NCI-H2227 (cell line): Measurements from ENCODE around the gene ZNF778.
A peak's percentile ranks its signal among the peaks of the same experiment; 100 is the strongest.

ENCODE experiments used
- DNase-seq: peaks from one replicate; lab custom pipeline; 2025; ENCODE audit not compliant: unreplicated experiment; lab: John Stamatoyannopoulos, UW

The ZNF778 gene

DNA sequence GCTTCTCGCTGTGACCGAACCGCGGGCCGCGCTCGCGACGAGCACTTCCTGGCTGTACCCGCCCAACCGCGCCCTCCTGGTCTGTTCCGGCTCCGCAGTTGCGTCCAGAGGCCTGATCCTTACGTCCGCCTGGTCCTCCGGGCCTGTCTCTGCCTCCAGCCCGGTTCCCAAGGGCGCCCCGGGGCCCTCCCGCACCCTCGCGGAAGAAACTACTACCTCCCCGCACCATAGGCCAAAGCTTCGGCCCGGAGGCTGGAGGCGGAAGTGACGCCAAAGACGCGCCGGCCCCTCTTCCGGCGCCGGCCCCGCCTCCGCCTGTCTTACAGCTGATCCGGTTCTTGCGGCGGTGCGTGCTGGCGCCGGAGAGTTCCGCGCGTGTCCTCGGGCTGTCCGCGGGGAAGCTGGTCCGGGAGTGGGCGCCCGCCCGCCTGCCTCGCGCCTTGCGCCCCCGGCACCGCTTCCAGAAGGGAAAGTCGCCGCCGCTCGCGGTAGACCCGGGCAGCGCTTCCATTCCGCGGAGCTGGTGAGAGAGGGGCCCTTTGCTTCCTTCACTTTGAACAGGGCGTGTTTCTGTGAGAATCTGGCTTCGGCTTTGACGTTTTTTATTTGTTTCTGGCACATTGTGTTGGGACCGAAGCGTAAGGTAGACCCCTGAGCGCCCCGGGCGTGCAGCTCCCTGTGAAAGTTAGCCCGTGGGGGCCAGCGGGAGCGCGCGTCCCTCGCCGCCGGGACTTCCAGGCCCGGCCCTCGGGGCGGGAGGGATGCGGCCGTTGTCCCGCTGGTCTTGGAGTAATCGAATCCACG is at the start of gene ZNF778:
Gene ZNF778 (plus strand): TSS at position 316 of the 804 bp plus-strand sequence. CDS start 3,425 bp downstream, outside the sequence.
- DNase-seq, result peak; percentile 77

DNA sequence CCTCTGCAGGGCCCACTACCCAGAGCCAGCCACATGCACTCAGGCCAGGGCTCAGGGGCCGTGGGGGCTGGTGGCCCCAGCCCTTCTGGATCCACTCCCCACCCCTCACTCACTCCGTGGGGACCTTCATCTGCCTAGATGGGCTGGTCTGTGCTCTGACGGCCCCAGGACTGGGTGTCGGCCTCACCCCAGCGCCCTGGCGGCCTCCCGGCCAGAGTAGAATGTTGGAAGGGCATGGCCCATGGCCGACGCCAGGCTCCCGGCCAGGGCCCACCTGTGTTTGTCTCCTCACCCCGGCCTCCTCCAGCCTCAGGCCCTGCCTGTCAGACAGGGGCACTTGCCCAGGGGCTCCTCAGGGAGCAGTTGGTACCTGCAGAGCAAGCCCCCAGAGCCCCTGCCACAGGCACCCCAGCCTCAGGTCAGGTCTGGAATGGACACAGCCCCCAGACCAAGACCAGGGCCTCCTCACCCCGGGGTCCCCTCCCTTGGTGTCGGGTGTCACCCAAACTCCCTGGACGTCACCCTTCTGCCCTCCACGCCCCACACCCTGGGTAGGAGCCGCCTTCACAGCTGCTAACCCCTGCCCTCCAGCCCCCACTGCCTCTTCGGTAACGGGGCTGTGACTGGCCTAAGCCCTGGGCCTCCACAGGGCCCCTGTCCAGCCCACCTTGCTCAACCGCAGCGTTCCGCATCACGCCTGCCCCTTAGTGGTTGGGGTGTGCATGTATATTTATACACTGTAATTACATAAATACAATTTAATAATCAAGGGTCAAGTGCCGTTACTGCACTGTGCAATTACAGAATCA is 48.9 kb upstream of the ZNF778 start:
- peak; percentile 52 for DNase-seq

DNA sequence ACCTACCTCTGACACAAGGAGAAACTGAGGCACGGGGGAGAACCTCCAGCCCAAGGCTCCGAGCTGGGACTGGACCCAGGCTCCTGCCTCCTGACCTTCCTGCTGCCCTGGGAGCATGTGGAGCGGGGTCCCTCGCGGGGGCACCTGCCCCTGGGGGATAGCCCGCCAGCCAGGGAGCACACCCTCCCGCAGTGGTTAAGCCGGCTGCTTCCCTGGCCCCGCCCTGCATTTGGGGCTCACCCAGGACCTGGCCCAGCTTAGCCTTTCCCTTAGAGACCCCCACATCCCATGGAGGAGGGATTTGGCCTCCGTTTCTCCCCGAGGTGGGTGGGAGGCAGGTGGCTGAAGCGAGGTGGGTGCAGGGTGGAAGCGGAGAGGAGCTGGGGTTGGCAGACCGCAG is 47.7 kb upstream of the ZNF778 start:
- no peak for DNase-seq

DNA sequence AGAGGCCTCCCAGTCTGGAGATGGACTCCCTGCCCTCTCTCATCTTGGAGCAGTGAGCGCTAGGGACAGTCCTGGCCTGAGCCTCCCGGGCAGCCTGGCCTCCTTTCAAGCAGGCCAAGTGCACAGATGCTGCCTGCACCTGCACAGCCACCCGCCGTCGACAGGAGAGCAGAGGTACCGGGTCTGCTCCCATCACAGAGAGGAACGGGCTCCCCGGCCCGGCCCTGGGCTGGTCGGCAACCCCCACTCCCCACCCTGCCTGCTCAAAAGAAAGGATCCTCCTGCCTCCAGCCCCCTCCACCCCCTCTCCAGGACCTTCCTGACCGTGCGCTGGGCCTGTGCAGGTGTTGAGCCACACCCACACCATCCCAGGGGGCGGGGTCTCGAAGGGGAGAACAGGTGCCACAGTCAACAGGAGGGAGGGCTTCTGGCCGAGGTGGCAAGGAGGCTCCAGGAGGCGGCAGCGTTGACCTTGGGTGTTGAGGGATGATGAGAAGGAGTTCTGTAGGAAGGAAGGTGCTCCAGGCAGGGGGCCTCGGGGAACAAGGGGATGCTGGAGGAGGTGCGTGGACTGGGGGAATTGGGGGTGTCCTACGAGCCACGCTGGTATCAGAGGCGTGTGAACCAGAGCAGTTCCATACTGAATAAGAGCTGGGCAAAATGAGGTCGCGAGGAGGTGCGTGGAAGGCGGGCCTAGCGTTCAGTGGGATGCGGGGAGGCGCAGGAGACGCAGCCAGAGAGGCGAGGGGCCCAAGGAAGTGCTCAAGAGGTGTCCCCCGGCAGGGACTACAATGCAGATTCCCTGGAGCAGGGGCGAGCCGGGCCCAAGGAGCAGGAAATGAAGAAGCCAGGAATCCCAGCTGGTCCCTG is 46.9 kb upstream of the ZNF778 start:
- no peak for DNase-seq

DNA sequence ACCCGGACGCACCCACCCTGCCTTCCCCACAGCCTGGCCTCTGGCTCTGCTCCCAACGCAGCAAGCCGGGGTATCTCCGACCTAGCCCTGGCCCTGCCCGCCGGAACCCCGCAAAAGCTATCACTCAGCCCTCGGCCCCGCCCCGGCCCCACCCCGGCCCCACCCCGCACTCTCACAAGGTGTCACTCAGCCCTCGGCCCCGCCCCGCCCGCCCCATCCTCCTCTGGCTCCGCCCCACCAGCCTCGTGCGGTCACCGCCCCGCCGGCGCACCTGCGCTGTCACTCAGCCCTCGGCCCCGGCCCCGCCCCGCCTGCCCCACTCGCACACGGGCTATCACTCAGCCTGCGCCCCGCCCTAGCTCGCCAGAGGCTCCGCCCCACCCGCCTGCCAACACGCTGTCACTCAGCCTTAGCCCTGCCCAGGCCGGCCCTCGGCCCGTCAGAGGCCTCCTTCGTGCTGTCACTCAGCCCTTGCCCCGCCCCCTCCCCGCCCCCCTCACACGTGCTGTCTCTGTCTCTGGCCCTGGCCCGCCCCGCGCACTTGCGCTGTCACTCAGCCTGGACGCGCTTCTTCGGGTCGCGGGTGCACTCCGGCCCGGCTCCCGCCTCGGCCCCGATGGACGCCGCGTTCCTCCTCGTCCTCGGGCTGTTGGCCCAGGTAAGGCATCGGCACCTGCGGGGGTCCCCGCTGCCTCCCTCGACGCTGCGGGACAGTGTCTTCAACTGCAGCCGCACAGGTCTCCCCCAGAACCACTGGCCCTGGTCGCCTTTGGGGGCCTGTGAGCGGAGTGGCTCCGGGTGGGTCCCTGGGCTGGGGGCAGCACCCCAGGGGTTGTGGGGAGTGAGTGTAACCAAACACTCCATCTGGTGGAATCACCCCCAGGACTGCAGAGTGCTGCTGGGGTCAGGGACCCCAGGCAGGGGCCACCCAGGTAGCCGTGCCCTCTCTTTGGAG is 46.0 kb upstream of the ZNF778 start, which contains the start of gene CDH15:
Gene CDH15 (plus strand): TSS at position 533 of the 955 bp plus-strand sequence. CDS start 84 bp downstream, at position 617.
- peak; percentile 95 for DNase-seq

DNA sequence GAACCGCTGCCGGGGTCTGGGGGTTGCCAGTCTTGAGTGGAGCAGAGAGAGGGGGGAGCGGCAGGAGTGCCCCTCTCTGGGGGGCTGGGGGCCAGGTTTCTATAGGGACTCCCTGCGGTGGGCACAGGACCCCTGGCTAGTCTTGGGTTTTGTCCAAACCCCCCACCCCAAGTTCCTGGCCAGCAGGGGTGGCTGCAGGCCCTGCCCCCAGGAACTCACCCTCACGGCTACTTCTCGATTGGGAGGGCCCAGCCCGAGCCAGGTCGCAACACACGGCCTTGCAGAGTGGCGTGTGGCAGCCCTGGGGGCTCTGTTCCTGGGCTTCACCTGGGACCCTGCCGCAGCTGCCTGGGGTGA is 45.4 kb upstream of the ZNF778 start:
- no peak for DNase-seq

DNA sequence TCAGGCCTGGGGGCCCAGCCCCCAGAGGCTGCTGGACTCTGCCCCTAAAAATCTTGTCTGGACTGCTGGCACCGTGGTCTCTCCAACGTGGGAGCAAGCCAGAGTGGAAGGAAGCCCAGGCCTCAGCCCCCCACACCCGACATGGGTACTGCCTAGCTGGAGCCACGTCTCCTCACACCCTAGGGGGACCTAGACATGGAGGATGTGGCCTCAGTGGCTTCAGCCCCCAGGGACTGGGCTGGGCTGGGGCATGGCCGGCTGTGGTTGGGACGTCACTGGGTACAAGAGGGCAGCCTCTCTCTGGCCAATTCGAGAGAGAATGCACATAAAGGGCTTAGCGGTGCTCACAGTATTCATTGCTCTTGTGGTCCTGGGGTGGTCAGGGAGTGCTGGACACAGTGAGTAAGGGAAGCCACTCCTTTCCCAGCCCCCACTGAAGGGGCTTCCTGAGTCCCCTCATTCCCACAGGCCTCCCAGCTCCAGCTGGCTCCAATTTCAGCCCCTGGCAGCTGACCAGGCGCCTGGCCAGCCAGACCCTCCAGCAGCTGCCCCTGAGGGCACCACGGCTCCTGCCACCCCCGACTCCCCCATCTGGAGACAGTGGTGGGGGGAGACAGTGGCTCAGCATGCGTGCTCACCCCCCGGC is 44.9 kb upstream of the ZNF778 start:
- DNase-seq, result no peak

DNA sequence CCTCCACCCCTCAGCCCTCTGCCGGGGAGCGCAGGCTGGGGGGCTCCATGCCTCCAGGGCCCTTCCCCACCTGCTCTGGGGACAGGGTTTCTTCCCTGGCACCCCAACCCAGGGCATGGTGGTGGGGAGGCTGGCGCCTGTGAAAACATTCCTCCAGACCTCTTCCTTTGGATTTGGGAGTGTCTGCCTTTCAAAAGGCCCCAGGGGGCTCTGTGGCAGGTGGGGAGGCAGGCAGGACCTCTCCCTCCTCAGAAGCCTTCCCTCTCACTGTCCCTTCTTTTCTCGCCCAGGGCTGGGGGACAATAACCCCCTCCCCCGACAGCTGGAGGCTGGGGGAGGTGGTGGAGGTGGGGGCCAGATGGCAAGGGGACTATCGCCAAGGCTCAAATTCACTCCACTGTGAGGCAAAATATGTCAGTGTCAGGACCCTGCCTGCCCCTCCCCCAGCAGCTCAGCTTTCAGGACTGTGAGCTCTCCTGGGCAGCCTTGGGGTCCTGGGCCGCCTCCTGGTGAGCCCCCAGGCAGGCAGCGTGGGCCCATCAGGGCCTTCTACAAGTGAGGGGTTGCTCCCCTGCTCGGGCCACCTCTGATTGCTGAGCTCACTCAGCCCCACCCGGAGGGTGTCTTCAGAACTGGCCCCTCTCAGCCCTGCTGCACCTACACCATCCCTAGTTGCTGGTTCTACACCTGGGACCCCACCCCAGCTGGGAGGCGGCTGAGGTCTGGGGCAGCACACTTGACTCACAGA is 44.2 kb upstream of the ZNF778 start:
- no peak for DNase-seq

DNA sequence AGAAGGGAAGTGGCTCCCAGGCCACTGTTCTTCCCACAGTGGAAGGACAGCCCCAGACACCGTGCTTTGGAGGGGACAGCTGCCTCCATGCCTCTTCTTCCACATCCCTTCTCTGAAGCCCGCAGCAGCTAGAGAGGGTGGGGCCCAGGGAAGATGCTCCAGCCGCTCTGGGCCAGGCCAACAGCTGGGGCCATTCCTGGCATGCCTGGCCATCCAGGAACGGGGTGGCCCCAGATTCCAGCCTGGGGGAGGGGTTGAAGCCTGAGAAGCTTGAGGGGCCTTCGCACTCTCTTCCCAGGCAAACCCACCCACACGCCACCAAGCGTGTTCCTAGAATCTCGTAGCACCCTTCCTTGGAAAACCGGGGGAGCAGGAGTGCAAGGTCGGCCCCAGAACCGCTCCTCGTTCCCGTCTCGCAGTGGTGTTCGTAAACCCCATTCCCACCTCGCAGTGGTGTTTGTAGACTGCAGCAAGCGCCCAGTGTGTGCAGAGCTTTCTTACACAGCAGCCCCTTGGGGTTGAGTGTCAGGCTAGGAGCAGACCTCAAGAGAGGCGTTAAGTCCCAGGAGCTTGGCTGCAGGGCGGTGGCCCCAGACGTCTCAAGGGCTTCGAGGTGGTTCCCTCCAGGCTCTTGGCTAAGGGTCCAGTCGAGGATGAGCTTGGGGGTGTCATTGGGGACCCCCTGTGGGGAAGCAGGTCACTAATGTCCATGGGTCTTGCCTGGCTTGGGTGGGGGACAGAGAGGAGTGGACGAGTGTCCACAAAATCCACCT is 43.3 kb upstream of the ZNF778 start:
- DNase-seq, result no peak

DNA sequence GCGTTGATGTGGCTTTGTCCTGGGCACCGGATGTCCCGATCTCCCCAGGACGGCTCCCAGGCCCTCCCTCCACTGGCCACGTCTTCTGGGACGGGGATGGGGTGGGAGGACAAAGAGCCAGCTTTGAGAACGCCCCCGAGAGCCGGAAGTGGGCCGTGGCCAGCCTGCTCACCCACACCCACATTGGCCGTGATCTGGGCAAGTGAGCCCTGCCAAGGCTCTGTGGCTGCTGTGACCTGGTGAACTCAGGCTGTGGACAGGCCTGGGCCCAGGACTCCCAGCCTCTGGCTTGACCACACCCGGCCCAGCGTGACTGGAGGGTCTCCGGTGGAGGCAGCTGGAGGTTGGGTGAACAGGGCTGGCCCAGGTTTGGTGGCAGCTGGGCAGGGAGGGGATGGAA is 42.6 kb upstream of the ZNF778 start:
- no peak for DNase-seq

DNA sequence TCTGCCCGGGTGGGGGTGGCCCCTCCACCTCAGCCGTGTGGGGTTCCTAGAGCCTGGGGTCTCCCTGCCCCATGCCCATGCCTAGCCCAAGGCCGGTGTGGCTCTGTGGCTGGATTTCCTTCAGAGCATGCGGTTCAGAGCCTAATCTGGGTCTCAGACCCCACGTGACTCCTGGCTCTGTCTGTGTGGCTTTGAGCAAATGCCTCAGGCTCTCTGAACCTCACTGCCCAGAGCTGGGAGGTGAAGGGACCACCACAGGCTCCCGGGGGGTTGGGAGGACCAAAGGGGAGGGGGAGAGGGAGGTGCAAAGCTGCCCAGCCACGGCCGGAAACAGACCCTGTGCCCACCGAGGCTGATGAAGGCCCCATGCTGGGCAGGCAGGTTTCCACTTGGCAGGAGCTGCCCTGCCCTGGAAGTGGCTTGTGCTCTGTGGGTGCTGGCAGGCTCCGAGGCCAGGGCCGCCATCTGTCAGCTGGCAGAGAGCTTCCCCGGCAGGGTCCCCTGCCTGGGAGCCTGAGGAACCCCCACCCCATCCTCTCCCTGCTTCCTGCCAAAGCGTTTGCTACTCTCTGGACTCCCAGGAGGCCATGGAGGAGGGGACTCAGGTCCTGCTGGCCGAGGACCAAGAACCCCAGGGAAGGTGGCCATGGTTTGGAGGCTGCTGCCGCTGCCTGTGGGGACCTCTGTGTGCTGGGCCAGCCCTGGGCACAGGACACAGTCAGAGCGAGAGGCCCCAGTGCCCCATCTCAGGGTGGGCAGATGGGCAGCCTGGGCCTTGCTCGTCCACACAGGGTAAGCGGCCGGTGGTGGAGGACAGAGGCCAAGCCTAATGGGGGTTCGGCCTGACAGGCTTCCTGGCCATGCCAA is 42.0 kb upstream of the ZNF778 start:
- DNase-seq, result no peak

DNA sequence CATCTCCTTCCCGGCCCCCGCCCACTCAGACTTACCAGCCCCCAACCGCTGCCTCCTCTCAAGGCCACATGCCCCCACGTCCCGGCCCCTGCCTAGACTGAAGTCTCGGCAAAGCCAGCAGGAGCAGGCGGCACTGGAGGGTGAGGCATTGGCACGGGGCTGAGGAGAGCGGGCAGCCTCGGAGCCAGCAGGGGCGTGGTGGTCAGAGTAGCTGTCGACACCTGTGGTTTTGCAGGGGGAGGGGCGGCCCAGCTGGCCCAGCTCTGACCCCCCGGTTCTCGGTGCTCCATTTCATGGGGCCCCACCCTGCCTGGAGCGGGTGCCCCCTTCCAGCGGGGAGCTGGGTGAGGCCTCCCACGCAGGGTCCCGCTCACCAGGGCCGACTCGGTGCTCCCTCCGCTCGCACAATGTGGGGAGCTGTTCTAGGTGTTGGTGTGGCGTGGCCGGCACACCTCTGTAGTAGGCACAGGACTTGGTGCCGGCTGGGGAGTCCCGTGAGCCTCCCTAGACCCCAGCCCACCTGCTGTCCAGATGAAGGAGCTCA is 41.3 kb upstream of the ZNF778 start:
- DNase-seq, result no peak

DNA sequence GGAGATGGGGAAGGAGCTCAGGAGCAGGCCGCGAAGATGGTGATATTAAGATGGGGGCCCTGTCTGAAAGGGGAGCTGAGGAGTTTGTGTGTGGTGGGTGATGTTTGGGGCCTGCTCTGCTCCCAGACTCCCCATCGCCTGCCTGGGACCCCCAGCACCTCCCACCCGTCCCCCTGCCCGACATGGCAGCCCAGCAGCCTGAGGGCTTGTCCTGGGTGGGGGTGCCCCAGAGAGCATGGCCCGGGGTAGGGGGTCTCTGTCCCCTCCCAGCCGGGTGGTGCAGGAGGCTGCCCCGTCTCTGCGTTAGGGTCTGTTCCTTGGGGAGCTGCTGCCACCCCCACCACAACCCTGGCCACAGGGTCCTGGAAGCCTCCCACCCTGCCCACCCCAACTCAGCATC is 40.8 kb upstream of the ZNF778 start:
- DNase-seq, result no peak

DNA sequence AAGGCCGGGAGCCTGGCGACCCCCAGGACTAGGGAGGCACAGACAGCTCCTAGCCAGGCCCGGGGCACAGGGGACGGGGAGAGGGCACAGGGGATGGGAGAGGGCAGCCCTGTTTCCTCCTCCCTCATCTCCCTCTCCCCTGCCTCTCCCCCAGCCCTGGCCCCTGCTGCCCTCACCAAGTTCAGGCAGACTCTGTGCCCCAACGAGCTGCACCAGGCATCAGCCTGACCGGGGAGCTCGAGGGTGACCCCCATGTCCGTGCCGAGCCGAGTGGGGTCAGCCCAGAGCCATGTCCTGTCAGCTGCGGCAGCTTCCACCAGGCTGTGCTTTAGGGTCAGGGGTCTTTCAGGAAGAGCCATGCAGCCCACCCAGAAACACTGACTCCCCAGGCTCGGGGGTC is 40.0 kb upstream of the ZNF778 start:
- DNase-seq, result no peak

DNA sequence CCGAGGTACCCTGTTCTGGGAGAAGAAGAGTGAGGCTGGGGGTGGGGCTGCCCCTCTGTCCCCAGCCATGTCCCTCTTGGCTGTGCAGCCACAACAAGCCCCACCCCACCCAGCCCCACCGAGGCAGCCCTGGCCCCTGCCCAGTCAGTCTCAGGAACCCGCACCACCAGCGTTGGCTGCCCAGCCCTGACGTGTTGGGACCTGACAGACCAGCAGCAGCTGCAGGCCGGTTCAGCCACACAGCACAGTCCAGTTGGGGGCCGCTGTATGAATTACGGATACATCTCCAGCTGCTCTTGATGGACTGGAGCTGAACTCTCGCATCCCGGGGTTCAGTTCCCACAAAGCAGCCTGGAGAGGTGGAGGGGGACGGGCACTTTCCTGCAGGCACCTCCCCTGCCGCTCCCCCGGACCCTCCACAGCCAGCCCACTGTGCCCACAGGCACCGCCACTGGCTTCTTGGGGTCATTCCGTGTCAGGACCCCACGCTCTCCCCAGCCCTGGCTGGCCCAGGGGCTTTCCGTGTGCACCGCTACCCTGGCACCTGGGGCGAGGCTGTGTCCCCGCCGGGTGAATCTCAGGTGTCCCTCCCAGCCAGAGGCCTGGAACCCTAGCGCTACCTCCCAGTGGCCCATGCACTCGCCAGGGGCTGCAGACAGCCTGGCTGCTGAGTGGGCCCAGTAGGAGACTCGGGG is 38.9 kb upstream of the ZNF778 start:
- DNase-seq, result no peak

DNA sequence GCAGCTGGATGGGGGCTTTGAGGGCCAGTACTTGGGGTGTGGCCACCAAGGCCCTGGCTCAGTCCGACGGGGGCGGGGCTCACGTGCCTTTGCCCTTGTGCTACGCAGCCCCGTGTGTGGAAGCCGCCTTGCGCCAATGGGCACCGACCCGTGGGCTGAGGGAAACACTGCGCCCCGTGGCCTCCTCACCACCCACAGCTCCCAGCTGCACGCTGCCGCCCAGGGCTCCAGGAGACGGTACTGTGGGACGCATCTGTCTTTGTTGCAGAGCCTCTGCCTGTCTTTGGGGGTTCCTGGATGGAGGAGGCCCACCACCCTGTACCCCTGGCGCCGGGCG is 38.4 kb upstream of the ZNF778 start:
- DNase-seq, result no peak
